ENCODE measurements around the gene CCDC54. TPM values are rescaled to one million over a fixed set of nuclear protein-coding genes. Genes with fewer than 3 reads are reported as not detected.

The CCDC54 gene
- polyA plus RNA-seq, 1 donor = 0.04 TPM

Other genes with a start within 250 kb of the CCDC54 start
- gene BBX, start 145.5 kb downstream of the CCDC54 start, polyA plus RNA-seq = 32.0 TPM